NCI-H2227 treated with DMSO at 0.1 percent for 48 hours (cell line): ENCODE measurements around the gene GPR152.

ENCODE experiments used
- DNase-seq: peaks from one replicate; lab custom pipeline; 2025; lab: John Stamatoyannopoulos, UW

Gene GPR152

DNA sequence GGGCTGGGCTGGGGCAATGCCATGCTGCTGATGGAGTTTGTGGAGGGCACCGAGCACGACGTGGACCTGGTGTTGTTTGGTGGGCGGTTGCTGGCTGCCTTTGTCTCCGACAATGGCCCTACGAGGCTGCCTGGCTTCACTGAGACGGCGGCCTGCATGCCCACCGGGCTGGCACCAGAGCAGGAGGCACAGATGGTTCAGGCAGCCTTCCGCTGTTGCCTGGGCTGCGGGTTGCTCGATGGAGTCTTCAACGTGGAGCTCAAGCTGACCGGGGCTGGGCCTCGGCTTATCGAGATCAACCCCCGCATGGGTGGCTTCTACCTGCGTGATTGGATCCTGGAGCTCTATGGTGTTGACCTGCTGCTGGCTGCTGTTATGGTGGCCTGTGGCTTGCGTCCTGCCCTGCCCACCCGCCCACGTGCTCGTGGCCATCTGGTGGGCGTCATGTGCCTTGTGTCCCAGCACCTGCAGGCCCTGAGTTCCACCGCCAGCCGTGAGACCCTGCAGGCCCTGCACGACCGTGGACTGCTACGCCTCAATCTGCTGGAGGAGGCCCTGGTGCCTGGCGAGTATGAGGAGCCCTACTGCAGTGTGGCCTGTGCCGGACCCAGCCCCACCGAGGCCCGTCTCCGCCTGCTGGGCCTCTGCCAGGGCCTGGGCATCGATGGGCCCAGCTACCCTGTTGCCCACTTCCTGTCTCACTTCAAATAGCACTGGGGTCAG lies 28.5 kb downstream of the GPR152 start:
- DNase-seq = no peak

DNA sequence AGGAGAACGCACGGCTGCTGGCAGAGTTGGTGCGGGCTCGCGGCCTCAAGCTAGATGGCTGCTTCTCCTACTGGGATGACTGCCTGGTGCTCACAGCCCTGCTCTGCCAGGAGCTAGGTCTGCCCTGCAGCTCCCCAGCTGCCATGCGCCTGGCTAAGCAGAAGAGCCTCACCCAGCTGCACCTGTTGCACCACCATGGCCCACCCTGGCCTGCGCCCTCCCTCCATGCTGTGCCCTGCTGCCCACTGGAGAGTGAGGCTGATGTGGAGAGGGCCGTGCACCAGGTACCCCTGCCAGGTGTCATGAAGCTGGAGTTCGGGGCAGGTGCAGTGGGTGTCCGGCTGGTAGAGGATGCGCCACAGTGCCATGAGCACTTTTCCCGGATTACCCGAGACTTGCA lies 29.1 kb downstream of the GPR152 start:
- no peak for DNase-seq

DNA sequence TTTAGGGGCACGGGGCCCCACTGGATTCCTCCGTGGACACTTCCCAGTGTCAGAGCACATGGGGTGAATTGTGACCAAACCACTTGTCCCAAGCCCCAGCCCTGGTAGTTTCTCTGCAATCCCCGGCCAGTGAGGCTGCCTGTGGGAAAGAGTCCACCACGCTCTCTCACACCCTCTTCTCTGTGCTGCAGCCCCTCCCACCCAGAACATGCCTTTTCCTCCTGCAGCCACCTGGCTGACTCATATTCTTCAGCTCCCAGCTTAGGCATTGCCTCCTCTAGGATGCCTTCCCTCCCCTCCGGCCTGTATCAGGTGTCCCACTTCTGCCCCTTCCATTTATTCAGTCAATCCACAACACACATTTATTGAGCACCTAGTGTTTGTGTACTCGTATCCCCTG lies 29.6 kb downstream of the GPR152 start:
- DNase-seq = no peak

DNA sequence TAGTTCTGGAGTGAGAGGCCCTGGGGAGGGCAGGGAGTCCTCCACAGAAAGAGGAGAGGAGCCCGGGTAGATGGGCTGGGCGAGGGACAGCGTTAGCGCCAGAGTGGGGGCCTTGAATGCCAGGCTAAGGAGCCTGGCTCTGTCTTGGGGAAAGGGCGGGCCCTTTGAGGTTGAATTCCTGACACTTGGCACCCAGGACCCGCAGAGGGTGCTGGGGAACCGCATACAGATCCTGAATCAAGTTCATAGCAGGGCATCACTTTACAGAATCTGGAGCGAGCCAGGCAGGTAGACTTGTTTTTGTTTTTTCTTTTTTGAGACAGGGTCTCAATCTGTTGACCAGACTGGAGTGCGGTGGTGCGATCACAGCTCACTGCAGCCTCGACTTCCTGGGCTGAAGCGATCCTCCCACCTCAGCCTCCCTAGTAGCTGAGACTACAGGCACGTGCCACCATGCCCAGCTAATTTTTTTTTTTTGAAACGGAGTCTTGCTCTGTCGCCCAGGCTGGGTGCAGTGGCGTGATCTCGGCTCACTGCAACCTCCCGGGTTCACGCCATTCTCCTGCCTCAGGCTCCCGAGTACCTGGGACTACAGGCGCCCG lies 31.0 kb downstream of the GPR152 start:
- DNase-seq = no peak

DNA sequence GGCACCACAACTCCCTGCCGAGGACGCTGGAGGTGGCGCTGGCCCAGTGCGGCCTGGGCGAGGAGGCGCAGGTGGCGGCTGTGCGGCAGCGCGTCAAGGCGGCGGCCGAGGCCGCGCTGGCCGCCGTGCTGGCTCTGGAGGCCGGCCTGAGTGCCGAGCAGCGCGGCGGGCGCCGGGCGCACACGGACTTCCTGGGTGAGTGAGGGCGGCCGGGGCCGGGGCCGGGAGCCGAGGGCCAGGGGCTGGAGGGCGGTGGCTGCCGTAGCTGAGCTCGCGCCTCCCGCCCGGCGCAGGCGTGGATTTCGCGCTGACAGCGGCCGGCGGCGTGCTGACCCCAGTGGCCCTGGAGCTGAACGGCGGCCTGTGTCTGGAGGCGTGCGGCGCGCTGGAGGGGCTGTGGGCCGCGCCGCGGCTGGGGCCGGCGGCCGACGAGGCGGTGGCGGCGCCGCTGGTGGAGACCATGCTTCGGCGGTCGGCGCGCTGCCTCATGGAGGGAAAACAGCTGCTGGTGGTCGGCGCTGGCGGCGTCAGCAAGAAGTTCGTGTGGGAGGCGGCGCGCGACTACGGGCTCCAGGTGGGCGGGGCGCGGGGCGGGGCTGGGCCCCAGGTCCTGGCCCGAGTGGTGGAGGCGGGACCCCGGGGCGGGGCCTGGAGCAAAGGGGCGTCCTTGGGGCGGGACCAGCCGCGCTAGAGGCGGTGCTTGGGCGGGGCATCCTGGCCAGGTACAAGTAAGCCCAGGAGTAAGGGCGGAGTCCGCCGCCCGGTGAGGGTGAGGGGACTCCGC lies 31.7 kb downstream of the GPR152 start:
- DNase-seq = peak; percentile 93

DNA sequence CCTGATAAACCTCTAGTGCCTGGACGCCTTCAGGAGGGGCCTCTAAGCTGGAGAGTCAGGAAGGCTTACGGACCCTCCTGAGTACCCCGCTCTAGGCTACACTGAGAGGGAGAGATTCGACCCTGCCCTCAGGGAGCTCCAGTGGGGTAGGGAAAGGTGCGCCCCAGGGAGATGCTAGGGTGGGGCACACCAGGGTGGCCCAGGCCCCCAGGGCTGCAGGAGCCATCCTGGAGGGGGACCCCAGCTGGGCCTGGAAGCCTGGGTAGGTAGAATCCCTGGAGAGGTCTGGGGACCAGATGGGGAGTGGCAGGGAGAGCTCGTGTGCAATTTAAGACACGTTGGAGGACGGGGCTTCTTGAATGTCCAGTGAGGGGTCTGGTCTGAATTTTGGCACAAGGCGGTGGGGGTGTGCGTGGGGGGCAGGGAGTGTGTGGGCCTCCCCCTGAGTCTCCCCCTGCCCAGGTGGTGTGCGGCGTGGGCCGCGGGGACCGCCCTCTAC lies 32.3 kb downstream of the GPR152 start:
- DNase-seq = no peak

DNA sequence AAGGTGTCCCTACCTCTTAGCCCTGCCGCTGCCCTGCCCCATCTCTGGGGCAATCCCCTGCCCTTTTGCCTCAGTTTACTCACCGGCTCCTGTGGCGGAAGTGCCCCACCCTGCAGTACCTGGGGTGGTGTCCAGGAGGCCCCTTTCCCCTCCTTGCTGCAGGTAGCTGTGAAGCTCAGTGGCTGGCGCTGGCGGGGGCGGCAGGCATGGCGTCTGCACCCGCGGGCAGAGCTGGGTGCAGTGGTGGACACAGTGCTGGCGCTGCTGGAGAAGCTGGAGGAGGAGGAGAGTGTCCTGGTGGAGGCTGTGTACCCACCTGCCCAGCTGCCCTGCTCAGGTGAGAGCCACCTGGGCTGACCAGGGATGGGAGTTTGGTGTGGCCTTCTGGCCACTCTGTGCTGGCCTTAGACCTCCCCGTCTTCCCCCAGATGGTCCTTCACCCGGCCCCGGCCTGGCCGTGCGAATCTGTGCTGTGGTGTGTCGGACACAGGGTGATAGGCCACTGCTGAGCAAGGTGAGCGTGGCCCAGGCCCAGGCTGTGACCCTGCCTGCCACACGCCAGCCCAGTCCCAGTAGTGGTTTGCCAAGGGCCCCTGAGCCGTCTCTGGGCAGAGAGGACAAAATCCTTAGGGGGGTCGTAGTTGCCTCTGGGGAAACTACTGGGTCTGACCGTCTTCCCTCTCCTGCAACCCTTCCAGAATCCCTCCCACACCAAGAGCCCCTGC lies 33.0 kb downstream of the GPR152 start:
- DNase-seq = no peak

DNA sequence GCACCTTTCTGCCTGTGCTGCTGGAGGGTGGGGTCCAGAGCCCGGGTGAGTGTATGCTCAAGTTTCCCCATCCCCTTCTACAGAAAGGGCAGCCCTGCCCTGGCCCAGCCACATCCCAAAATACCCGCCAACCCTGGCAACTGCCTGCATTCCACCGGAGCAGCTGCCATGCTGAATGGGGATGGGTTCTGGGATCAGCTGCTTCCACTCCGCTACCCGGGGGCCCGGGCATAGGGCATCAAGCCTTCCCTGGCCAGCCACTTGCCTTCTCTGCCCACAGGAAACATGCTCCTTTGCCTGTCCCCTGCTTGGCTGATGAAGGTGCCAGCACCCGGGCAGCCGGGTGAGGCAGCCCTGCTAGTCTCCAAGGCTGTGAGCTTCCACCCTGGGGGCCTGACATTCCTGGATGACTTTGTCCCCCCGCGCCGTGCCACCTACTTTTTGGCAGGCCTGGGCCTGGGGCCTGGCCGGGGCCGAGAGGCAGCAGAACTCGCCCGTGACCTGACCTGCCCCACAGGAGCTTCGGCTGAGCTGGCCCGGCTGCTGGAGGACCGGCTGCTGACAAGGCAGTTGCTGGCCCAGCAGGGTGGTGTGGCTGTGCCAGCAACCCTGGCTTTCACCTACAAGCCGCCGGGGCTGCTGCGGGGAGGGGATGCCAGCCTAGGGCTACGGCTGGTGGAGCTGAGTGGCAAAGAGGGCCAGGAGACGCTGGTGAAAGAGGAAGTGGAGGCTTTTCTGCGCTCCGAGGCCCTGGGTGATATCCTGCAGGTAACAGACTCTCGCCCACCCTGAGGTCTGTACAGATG lies 33.9 kb downstream of the GPR152 start:
- no peak for DNase-seq

DNA sequence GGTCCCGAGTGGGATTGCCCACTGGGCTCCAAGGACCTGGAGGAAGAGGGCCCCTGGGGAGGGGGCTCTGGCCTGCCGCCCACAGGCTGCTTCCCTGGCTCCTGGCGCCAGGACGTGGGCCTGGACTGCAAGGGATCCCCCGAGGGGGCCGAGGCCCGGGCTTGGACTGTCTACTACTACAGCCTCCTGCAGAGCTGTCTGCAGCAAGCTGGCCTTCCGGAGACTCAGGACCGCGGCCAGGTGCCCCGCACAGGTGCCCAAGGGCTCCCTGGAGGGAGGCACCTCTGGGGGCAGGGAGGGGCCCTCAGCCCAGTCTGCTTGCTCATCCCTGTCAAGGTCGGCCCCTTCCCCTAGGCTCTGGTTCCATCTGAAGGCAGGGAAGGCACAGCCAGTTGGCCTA lies 35.1 kb downstream of the GPR152 start:
- no peak for DNase-seq

DNA sequence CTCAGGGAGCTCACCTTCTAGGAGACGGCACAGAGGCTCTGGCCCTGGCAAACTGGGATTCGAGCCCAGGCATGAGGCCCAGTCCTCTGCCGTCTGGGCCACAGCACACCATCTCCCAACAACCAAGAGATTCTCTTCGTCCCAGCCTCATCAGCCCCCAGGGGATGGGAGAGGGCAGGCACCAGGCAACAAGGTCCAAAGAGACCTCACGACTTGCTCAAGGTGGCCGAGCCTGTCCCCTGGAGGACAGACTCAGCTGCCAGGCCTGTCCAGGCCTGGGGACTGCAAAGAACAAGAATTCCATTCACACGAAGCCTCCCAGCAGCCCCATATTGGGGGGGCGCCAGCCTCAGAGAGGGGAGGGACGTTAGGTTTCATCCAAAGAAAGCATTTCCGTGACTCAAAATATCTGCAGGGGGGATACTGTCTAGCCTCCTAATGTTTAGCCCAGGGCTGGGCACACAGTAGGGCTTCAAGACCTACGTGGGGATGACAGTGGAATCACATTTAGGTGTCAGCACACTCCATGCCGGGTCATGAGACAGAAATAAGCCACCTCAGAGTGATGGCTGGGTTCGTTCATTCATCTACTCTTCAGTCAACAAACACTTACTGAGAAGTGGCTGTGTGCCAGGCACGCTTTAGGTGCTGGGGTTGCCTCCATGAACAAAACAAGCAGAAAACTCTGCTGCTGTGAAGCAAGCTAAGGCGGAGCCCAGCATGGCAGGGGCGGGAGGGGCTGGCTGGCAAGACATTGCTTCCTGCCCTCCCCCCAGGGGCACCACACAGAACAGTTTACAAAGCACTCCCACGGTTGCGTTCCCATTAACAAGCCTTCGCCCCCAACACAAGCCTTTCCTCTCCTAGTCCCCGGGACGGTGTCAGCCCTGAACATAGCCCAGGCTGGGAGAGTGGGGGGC lies 35.9 kb downstream of the GPR152 start:
- DNase-seq = no peak

DNA sequence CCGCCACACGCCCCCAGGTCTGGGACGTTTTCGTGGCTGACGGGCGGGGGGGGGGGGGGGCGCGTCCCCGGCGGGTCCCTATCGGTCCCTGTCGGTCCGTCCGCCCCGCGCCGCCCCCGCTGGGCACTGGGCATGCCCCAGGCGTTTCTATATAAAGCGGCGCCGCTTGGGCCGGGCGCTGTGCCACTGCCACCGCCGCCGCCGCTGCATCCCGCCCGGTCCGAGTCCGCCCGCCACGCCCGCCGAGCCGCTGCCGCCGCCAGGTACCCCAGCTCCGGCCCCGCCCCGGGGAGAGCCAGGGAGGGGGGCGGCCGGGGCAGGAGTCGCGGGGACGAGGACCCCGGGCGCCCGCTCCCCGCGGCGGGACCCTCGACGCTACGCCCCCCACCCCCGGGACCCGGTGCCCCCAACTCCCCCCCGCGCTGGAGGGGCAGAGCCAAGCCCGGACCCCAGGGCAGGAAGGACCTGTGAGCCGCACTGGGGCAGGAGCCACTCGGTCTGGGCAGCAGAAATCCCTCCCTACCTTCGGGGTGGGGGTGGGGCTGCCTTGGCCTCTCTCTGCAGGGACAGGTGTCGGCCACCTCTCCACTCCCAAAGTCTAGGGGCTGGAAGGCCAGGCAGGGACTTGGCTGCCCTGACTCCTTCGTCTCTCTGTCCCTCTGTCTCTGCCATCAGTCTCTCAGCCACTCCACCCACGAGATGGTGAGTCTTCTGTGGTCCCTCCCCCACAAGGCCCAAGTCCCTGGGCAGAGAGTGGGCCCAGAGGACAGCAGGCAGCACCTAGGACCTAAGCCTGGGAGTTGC lies 36.8 kb downstream of the GPR152 start, which contains the start of gene CARNS1:
Gene CARNS1, plus strand, starts transcription at position 178 of the 804 bp plus-strand sequence. Its CDS starts 522 bp downstream, at position 700.
- DNase-seq = no peak

DNA sequence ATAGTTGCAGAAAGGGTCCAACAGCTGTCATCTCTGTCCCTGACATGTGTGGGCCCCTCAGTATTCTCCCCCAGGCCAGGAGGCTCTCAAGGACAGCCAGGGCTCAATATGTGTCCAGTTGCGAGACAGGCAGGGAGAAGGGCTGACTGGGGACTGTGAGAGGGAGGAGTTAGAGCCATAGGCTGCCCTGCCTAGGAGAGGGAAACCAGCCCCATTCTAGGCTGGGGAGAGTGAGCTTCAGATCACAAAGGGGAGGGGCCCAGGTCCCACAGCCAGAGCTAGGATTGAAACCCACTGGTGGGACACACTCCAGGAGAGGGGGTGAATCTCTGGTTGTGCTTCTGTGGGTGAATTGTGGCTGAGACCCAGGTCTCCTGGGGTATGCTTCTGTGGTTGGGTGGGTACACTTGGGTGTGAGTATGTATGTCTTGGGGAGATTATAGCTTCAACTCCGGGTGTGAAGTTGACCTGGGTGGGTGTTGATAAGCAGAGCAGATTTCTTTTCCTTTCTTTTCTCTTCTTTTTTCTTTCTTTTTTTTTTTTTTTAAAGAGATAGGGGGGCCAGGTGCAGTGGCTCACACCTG lies 39.2 kb downstream of the GPR152 start:
- no peak for DNase-seq

DNA sequence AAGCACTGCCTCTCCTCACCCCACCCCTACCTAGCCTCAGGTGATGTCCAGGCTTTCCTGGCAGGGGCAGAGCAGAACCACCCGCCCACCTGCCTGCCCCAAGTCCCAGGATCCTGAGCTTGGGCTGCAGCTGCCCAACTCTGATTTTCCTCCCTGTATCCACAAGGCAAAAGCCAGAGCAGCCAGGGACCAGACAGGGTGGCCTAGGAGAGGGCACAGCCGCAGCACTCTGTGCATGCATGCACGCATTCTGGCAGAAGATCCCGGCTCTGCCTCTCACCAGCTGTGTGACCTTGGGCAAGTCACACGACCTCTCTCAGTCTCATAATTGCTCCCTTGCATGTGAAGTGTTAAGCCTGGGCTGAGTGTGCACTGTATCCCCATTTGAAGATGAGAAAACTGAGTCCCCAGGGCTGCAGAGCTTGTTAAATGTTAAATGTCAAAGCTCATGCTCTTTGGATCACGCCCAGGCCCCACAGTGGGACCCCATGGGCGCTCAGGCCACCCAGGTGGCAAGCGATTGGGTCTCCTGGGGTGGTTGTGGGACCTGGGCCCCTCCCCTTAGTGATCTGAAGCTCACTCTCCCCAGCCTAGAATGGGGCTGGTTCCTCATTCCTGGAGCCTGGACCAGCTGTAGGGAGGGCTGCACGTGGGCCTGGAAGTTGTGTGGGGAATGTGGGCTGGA lies 39.9 kb downstream of the GPR152 start:
- no peak for DNase-seq

DNA sequence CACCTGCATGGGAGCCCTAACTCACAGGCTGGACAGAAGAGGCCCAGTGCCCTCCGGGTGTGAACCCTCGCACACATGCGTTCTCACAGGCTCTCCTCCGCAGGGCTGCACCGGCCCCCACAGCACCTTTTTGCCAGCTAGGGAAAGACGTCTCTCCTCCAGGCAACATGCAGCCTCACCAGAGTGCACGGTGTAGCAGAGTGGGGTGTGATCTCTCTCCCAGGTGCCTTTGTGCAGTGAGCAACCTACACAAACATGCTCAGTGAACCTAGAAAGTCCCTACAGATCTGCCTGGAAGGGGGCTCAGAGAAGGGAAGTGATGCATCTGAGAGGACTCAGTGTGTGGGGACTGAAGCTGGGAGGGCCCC lies 40.8 kb downstream of the GPR152 start:
- no peak for DNase-seq

DNA sequence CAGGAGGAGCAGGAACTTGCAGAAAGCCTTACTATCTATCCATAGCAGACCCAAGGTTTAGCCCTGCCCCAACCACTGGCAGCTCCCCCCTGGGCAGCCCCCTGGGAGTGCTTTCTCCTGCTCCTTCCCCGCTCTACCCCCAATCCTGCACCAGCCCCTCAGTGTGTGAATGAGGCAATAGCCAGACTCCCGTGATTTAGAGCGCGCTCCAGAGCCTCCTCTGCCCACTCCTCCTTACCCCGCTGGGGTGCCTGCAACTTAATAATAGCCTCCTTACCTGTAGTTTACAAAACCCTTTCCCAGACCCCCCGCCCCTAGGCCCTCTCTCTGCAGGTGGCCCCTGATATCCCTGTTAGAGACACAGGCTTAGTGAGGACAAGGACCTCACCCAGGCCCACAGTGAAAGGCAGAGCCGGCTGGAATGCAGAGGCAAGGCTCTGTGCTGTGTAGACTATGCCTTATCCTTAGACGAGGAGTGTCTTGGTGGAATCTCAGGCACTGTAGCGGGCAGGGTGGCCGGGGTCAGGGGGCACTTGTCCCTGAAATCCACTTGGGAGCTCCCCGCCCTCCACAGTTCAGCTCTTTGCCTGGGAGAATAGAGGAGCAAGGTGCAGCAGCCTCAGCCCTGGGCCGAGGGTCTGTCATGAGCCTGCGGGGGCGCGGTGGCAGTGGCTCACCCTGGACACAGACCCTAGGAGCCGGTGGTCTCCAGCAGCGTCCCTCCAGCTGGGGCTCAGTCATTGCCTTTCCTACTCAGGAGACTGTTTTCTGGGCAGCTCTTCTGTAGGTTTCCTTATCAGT lies 41.3 kb downstream of the GPR152 start:
- no peak for DNase-seq

DNA sequence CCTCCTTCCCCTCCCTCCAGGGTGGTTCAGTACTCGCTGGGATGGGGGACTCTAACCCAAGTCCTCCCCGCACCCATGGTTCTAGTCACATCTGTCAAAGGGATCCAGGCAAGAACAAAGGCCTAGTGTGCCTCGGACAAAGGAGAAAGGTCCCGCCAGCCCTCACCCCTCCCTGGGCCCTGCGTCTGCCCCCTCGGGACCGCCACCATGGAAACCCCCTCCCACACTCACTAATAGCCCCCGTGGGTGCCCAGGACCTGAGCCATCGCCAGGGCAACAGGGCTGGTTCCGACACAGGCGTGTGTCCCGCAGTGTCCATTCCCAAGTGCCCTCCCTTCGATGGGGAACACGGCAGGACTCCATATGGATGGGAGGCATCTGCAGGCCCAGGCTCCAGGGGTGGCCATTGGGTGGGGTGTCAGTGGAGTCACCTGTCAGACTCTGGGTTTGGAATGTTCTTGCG lies 42.1 kb downstream of the GPR152 start:
- no peak for DNase-seq

DNA sequence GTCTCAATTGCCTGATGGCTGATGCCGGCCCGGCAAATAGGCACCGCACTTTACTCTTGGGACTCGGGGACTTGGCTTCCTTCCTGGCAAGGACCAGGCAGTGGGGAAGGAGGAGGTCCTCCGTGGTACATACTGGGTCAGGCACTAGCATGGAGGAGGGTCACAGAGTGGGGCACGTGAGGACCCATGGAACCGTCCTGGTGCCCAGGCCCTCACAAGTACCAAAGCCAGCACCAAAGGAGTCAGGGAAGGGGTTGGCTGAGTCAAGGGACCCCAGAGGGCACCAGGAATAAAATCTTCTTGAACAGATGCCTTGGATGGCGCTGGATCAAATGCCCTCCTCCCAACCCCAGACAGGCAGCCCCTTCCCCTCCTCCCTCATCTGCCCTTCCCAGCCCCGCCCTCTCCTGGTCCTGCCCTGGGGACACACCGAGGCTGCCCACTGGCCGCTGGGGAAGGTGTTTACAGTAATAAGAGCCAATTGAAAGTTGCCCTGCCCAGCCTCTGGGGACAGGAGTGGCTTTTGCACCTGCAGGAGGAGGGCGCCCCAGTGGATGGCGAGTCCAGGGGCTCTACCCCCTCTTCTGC lies 42.7 kb downstream of the GPR152 start:
- DNase-seq = no peak
